HEK293 (cell line): Measurements from ENCODE around the gene CPN2.

Source experiments
- CTCF ChIA-PET: fragments of 350-600 bp; formaldehyde crosslinking; extraction: SDS; loops from one replicate; lab custom pipeline; 2021; ENCODE audit warnings: antibody characterized with exemption; lab: Yijun Ruan, JAX
- POLR2A ChIA-PET: fragments of 300-600 bp; formaldehyde crosslinking; extraction: SDS; loops from one replicate; lab custom pipeline; 2020; ENCODE audit warnings: antibody characterized with exemption, inconsistent platforms; lab: Yijun Ruan, JAX
- H3K27ac ChIP-seq: fragments of 200-500 bp; sonication (Bioruptor generic); 2 replicates; pipeline ENCODE4 v1.5.1; 2014; ENCODE audit warnings: low read depth, low read length, control low read depth, inconsistent platforms; ENCODE audit errors: extremely low read depth
- H3K36me3 ChIP-seq, 2 experiments: fragments of 200-500 bp in 1 of 2; sonication (Bioruptor generic) in 1 of 2; 1 replicate in 1 of 2; 2 replicates in 1 of 2; pipeline ENCODE4 v1.5.1; 2014 to 2017; ENCODE audit warnings: inconsistent platforms in 2 of 2, low read length in 2 of 2; ENCODE audit not compliant: control insufficient read depth in 2 of 2, insufficient read depth in 1 of 2
- H3K4me1 ChIP-seq: fragments of 200-500 bp; sonication (Bioruptor generic); 2 replicates; pipeline ENCODE4 v1.5.1; 2014; ENCODE audit warnings: mild to moderate bottlenecking, low read length, inconsistent platforms; ENCODE audit not compliant: control insufficient read depth, insufficient read depth
- H3K4me3 ChIP-seq: 2 replicates; pipeline ENCODE4 v1.5.1; 2011; ENCODE audit warnings: low read depth, mild to moderate bottlenecking, control low read depth, low read length, moderate library complexity
- H3K9me3 ChIP-seq: fragments of 200-500 bp; sonication (Bioruptor generic); 2 replicates; pipeline ENCODE4 v1.5.1; 2014; ENCODE audit warnings: low read depth, low read length, inconsistent platforms; ENCODE audit not compliant: control insufficient read depth, insufficient read depth
- GLIS2 ChIP-seq: fragments of 450-650 bp; formaldehyde crosslinking; IDR thresholded peaks from 2 replicates; pipeline ENCODE4 v1.5.1; 2016; ENCODE audit warnings: missing biosample characterization, missing genetic modification characterization
- KLF16 ChIP-seq: fragments of 450-650 bp; formaldehyde crosslinking; IDR thresholded peaks from 2 replicates; pipeline ENCODE4 v1.5.1; 2017; ENCODE audit warnings: missing biosample characterization, missing genetic modification characterization
- MYNN ChIP-seq: fragments of 450-650 bp; formaldehyde crosslinking; IDR thresholded peaks from 2 replicates; pipeline ENCODE4 v1.5.1; 2016; ENCODE audit warnings: missing biosample characterization, missing genetic modification characterization, borderline replicate concordance
- MZF1 ChIP-seq: fragments of 450-650 bp; formaldehyde crosslinking; IDR thresholded peaks from 2 replicates; pipeline ENCODE4 v1.5.1; 2017; ENCODE audit warnings: missing biosample characterization, missing genetic modification characterization, borderline replicate concordance
- ZBTB10 ChIP-seq: fragments of 450-650 bp; formaldehyde crosslinking; IDR thresholded peaks from 2 replicates; pipeline ENCODE4 v1.5.1; 2016; ENCODE audit warnings: missing biosample characterization, missing genetic modification characterization
- ZBTB21 ChIP-seq: fragments of 450-650 bp; formaldehyde crosslinking; IDR thresholded peaks from 2 replicates; pipeline ENCODE4 v1.5.1; 2017; ENCODE audit warnings: missing biosample characterization, missing genetic modification characterization
- ZNF132 ChIP-seq: fragments of 450-650 bp; formaldehyde crosslinking; IDR thresholded peaks from 2 replicates; pipeline ENCODE4 v1.5.1; 2017; ENCODE audit warnings: missing biosample characterization, missing genetic modification characterization, borderline replicate concordance
- ZNF138 ChIP-seq: fragments of 450-650 bp; formaldehyde crosslinking; IDR thresholded peaks from 2 replicates; pipeline ENCODE4 v1.5.1; 2016; ENCODE audit warnings: missing biosample characterization, missing genetic modification characterization, borderline replicate concordance
- ZNF211 ChIP-seq: fragments of 450-650 bp; formaldehyde crosslinking; IDR thresholded peaks from 2 replicates; pipeline ENCODE4 v1.5.1; 2016; ENCODE audit warnings: low read depth, missing biosample characterization, missing genetic modification characterization
- ZNF24 ChIP-seq: fragments of 450-650 bp; formaldehyde crosslinking; IDR thresholded peaks from 2 replicates; pipeline ENCODE4 v1.5.1; 2016; ENCODE audit warnings: missing biosample characterization, missing genetic modification characterization
- ZNF404 ChIP-seq: fragments of 450-650 bp; formaldehyde crosslinking; IDR thresholded peaks from 2 replicates; pipeline ENCODE4 v1.5.1; 2017; ENCODE audit warnings: missing biosample characterization, missing genetic modification characterization
- ZNF626 ChIP-seq: fragments of 450-650 bp; sonication (Bioruptor Pico); formaldehyde crosslinking; IDR thresholded peaks from 2 replicates; pipeline ENCODE4 v1.5.1; 2018; ENCODE audit warnings: missing biosample characterization, missing genetic modification characterization, inconsistent platforms
- ZNF658 ChIP-seq: fragments of 450-650 bp; formaldehyde crosslinking; IDR thresholded peaks from 2 replicates; pipeline ENCODE4; 2016; ENCODE audit warnings: missing biosample characterization, missing genetic modification characterization
- ZNF704 ChIP-seq: fragments of 450-650 bp; formaldehyde crosslinking; IDR thresholded peaks from 2 replicates; pipeline ENCODE4 v1.5.1; 2016; ENCODE audit warnings: missing biosample characterization, missing genetic modification characterization
- ZNF768 ChIP-seq: fragments of 450-650 bp; formaldehyde crosslinking; IDR thresholded peaks from 2 replicates; pipeline ENCODE4 v1.5.1; 2018; ENCODE audit warnings: missing biosample characterization, mild to moderate bottlenecking, missing genetic modification characterization
- TF ChIP-seq, protein P1 (sequence below): fragments of 450-650 bp; formaldehyde crosslinking; IDR thresholded peaks from 2 replicates; pipeline ENCODE4 v1.5.1; 2016; ENCODE audit warnings: missing biosample characterization, missing genetic modification characterization
- TF ChIP-seq, protein P2 (sequence below): fragments of 450-650 bp; formaldehyde crosslinking; IDR thresholded peaks from 2 replicates; pipeline ENCODE4 v1.5.1; 2016; ENCODE audit warnings: missing biosample characterization, missing genetic modification characterization

CPN2 gene

DNA sequence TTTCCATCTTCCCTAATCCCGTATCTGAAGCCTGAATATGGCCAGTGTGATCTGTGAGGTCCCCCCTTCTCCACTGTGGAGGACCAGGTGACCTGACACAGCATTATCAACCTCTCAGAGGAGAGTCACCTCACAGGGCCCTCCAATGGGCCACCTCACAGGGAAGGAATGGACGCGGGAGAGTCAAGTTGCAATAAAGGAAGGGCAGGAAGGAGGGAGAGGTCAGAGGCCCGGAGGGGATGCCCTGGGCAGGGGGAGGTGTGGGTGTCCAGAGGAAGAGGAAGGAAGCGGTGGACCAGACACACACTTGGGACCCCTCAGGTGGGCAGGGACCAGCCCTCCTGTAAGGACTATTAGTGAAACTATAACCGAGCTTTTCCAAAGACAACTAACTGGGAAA is 33.0 kb upstream of the CPN2 start:
- H3K36me3 ChIP-seq, result no peaks in the 10 kb centered on the region
- no peak overlapping the region for H3K4me3 ChIP-seq
- H3K27ac ChIP-seq, result no peak overlapping the region
- no peaks in the 10 kb centered on the region for H3K9me3 ChIP-seq
- H3K4me1 ChIP-seq, result no peaks in the 10 kb centered on the region
- ChIA-PET POLR2A (no interaction called here), CTCF (no interaction called here)
- no peak for TF ChIP-seq ZNF658 (tag by site-specific recombination)
- TF ChIP-seq ZNF211, result no peak
- no peak for TF ChIP-seq ZNF138 (tag by site-specific recombination)
- TF ChIP-seq ZNF626 (tag by site-specific recombination), result no peak
- no peak for TF ChIP-seq ZNF24 (tag by site-specific recombination)
- TF ChIP-seq, protein P1, sequence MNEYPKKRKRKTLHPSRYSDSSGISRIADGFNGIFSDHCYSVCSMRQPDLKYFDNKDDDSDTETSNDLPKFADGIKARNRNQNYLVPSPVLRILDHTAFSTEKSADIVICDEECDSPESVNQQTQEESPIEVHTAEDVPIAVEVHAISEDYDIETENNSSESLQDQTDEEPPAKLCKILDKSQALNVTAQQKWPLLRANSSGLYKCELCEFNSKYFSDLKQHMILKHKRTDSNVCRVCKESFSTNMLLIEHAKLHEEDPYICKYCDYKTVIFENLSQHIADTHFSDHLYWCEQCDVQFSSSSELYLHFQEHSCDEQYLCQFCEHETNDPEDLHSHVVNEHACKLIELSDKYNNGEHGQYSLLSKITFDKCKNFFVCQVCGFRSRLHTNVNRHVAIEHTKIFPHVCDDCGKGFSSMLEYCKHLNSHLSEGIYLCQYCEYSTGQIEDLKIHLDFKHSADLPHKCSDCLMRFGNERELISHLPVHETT, result no peak
- no peak for TF ChIP-seq MZF1
- TF ChIP-seq ZBTB10 (tag by site-specific recombination), result no peak
- no peak for TF ChIP-seq KLF16 (tag by site-specific recombination)
- no peak for TF ChIP-seq ZNF768 (tag by site-specific recombination)
- TF ChIP-seq ZBTB21, result no peak

- ChIA-PET CTCF (interaction anchor here (0.6 kb wide), 1 partner anchor 847 kb away, joined by 5 read pairs; no protein-coding TSS in a partner anchor), POLR2A (interaction anchor here (0.7 kb wide), 1 partner anchor 245 kb away, joined by 4 read pairs; no protein-coding TSS in a partner anchor)
- TF ChIP-seq, protein P2, sequence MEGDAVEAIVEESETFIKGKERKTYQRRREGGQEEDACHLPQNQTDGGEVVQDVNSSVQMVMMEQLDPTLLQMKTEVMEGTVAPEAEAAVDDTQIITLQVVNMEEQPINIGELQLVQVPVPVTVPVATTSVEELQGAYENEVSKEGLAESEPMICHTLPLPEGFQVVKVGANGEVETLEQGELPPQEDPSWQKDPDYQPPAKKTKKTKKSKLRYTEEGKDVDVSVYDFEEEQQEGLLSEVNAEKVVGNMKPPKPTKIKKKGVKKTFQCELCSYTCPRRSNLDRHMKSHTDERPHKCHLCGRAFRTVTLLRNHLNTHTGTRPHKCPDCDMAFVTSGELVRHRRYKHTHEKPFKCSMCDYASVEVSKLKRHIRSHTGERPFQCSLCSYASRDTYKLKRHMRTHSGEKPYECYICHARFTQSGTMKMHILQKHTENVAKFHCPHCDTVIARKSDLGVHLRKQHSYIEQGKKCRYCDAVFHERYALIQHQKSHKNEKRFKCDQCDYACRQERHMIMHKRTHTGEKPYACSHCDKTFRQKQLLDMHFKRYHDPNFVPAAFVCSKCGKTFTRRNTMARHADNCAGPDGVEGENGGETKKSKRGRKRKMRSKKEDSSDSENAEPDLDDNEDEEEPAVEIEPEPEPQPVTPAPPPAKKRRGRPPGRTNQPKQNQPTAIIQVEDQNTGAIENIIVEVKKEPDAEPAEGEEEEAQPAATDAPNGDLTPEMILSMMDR (tag by site-specific recombination), result no peak
- TF ChIP-seq ZNF132 (tag by site-specific recombination) (no peak), MYNN (tag by site-specific recombination) (no peak), GLIS2 (tag by site-specific recombination) (no peak), ZNF704 (tag by site-specific recombination) (no peak), ZNF404 (tag by site-specific recombination) (no peak)
Measured at GRCh38 chr3:194383276-194383940, 32.3 kb upstream of the CPN2 start.

More at GRCh38 chr3:194383276-194383940, 32.3 kb upstream of the CPN2 start:
- no peak overlapping the region for H3K4me3 ChIP-seq
- H3K4me1 ChIP-seq, result no peaks in the 10 kb centered on the region
- H3K36me3 ChIP-seq, result no peaks in the 10 kb centered on the region
- no peaks in the 10 kb centered on the region for H3K9me3 ChIP-seq
- no peak overlapping the region for H3K27ac ChIP-seq
